ENCODE measurements around the gene CSF1R.

CSF1R gene

GRCh38 chr5:150068071-150068470 lies 18.3 kb downstream of the CSF1R start:
- no peak overlapping the region for H2AFZ ChIP-seq (ENCODE audit: low read length)
- no peaks in the 10 kb centered on the region for H3K9me3 ChIP-seq (ENCODE audit: low read length)
- H3K79me2 ChIP-seq (ENCODE audit: insufficient read depth, low read length) = no peaks in the 10 kb centered on the region
- H3K4me3 ChIP-seq (ENCODE audit: low read depth, low read length, poor library complexity, severe bottlenecking) = no peak overlapping the region
- H3K27ac ChIP-seq (ENCODE audit: low read depth, low read length, poor library complexity, severe bottlenecking) = no peak overlapping the region
- TF ChIP-seq EZH2 (IDR thresholded peaks at IDR 0.05; ENCODE audit: borderline replicate concordance, low read length) = no peak
- TF ChIP-seq CTCF (IDR thresholded peaks at IDR 0.05; ENCODE audit: low read length) = no peak
- no peaks in the 10 kb centered on the region for H3F3A ChIP-seq (ENCODE audit: insufficient read depth, low read length)
- no peak overlapping the region for H3K9ac ChIP-seq (ENCODE audit: low read length)
- no peaks in the 10 kb centered on the region for H3K36me3 ChIP-seq (ENCODE audit: insufficient read depth, low read length)
- H3K4me1 ChIP-seq (ENCODE audit: insufficient read depth, low read length, severe bottlenecking) = no peaks in the 10 kb centered on the region
- H4K20me1 ChIP-seq (ENCODE audit: insufficient read depth, low read length) = no peaks in the 10 kb centered on the region
- no peak overlapping the region for H3K4me2 ChIP-seq (ENCODE audit: low read length)
- no peaks in the 10 kb centered on the region for H3K9me2 ChIP-seq (ENCODE audit: low read depth, low read length)
- peaks cover 9% of the 10 kb centered on the region; the same call in 1 of the 2 replicates for H3K27me3 ChIP-seq (ENCODE audit: insufficient read depth, low read length)

- Histone ChIP-seq H3K9me2 (ENCODE audit: low read depth, low read length) (no peaks in the 10 kb centered on the region), H3K4me3 (ENCODE audit: low read depth, low read length, poor library complexity, severe bottlenecking) (no peak overlapping the region), H3K4me1 (ENCODE audit: insufficient read depth, low read length, severe bottlenecking) (no peaks in the 10 kb centered on the region), H3K4me2 (ENCODE audit: low read length) (no peak overlapping the region), H3K9me3 (ENCODE audit: low read length) (no peaks in the 10 kb centered on the region), H2AFZ (ENCODE audit: low read length) (no peak overlapping the region), H3K79me2 (ENCODE audit: insufficient read depth, low read length) (no peaks in the 10 kb centered on the region), H3F3A (ENCODE audit: insufficient read depth, low read length) (no peaks in the 10 kb centered on the region), H3K9ac (ENCODE audit: low read length) (no peak overlapping the region), H3K27me3 (ENCODE audit: insufficient read depth, low read length) (peaks cover 9% of the 10 kb centered on the region; the same call in 1 of the 2 replicates), H3K36me3 (ENCODE audit: insufficient read depth, low read length) (no peaks in the 10 kb centered on the region), H4K20me1 (ENCODE audit: insufficient read depth, low read length) (no peaks in the 10 kb centered on the region), H3K27ac (ENCODE audit: low read depth, low read length, poor library complexity, severe bottlenecking) (no peak overlapping the region)
- TF ChIP-seq EZH2 (IDR thresholded peaks at IDR 0.05; ENCODE audit: borderline replicate concordance, low read length) = no peak
These were observed 18.9 kb downstream of the CSF1R start for GRCh38 chr5:150067405-150067960.

- H3K79me2 ChIP-seq (ENCODE audit: insufficient read depth, low read length) = no peaks in the 10 kb centered on the region
- no peaks in the 10 kb centered on the region for H3F3A ChIP-seq (ENCODE audit: insufficient read depth, low read length)
- no peaks in the 10 kb centered on the region for H3K9me3 ChIP-seq (ENCODE audit: low read length)
- H3K36me3 ChIP-seq (ENCODE audit: insufficient read depth, low read length) = no peaks in the 10 kb centered on the region
- peaks cover 9% of the 10 kb centered on the region; the same call in 1 of the 2 replicates for H3K27me3 ChIP-seq (ENCODE audit: insufficient read depth, low read length)
- H3K4me1 ChIP-seq (ENCODE audit: insufficient read depth, low read length, severe bottlenecking) = no peaks in the 10 kb centered on the region
- no peak overlapping the region for H3K4me3 ChIP-seq (ENCODE audit: low read depth, low read length, poor library complexity, severe bottlenecking)
- H3K9ac ChIP-seq (ENCODE audit: low read length) = no peak overlapping the region
- H4K20me1 ChIP-seq (ENCODE audit: insufficient read depth, low read length) = no peaks in the 10 kb centered on the region
- no peak overlapping the region for H3K4me2 ChIP-seq (ENCODE audit: low read length)
- no peak overlapping the region for H3K27ac ChIP-seq (ENCODE audit: low read depth, low read length, poor library complexity, severe bottlenecking)
- no peak overlapping the region for H2AFZ ChIP-seq (ENCODE audit: low read length)
- no peaks in the 10 kb centered on the region for H3K9me2 ChIP-seq (ENCODE audit: low read depth, low read length)
- no peak for TF ChIP-seq EZH2 (IDR thresholded peaks at IDR 0.05; ENCODE audit: borderline replicate concordance, low read length)
- TF ChIP-seq CTCF (IDR thresholded peaks at IDR 0.05; ENCODE audit: low read length) = no peak
These were observed 19.4 kb downstream of the CSF1R start for GRCh38 chr5:150066901-150067396.

GRCh38 chr5:150066436-150066835 lies 19.9 kb downstream of the CSF1R start:
- peaks cover 9% of the 10 kb centered on the region; the same call in 1 of the 2 replicates for H3K27me3 ChIP-seq (ENCODE audit: insufficient read depth, low read length)
- H3K36me3 ChIP-seq (ENCODE audit: insufficient read depth, low read length) = no peaks in the 10 kb centered on the region
- no peak overlapping the region for H3K9ac ChIP-seq (ENCODE audit: low read length)
- H3K79me2 ChIP-seq (ENCODE audit: insufficient read depth, low read length) = no peaks in the 10 kb centered on the region
- no peak overlapping the region for H2AFZ ChIP-seq (ENCODE audit: low read length)
- H4K20me1 ChIP-seq (ENCODE audit: insufficient read depth, low read length) = no peaks in the 10 kb centered on the region
- H3K9me2 ChIP-seq (ENCODE audit: low read depth, low read length) = no peaks in the 10 kb centered on the region
- no peaks in the 10 kb centered on the region for H3F3A ChIP-seq (ENCODE audit: insufficient read depth, low read length)
- no peak overlapping the region for H3K27ac ChIP-seq (ENCODE audit: low read depth, low read length, poor library complexity, severe bottlenecking)
- no peaks in the 10 kb centered on the region for H3K9me3 ChIP-seq (ENCODE audit: low read length)
- TF ChIP-seq CTCF (IDR thresholded peaks at IDR 0.05; ENCODE audit: low read length) (no peak), EZH2 (IDR thresholded peaks at IDR 0.05; ENCODE audit: borderline replicate concordance, low read length) (no peak)
- no peak overlapping the region for H3K4me3 ChIP-seq (ENCODE audit: low read depth, low read length, poor library complexity, severe bottlenecking)
- H3K4me2 ChIP-seq (ENCODE audit: low read length) = no peak overlapping the region
- no peaks in the 10 kb centered on the region for H3K4me1 ChIP-seq (ENCODE audit: insufficient read depth, low read length, severe bottlenecking)
